GM21367 (cell line): ENCODE results near the gene LRRK1.

Source experiments
- ATAC-seq: cut with Tn5 transposase; IDR thresholded peaks from one replicate; pipeline ENCODE4 v1.9.1; 2021; ENCODE audit not compliant: unreplicated experiment

The LRRK1 gene

DNA sequence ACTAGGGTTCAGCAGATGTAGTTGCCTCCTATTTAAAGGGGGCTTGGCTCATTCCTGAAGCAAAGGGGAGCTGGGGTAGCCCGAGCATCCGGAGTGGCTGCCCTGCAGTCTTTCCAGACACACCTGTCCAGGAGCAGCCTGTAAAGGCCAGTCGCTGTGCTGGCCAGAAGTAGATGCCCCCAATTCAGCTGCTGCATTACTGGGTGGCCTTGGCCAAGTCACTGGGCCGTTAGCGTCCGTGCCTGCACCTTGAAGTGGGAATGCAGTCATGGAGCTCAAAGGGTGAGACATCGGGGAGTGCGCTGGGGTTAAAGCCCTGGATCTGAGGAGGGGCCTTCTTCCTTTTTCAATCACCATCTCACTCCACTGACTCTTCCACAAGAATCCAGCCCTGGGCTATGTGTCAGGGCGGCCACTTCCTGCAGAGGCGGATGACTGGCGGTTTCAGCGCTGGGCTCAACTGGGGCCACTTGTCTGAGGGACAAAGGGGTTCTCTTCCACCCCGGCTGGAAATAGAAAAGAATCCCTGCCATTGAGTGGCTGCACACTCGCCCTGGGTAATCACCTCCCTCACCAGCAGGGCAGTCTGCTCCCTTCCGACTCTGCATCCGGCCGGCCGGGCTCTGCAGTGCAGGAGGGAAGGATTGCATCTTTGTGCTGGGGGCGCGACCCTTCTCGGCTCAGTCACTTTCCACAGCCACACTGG is 27.7 kb upstream of the LRRK1 start:
- no peak for ATAC-seq

- no peak for ATAC-seq
Measured at GRCh38 chr15:100892013-100892355, 27.2 kb upstream of the LRRK1 start.

DNA sequence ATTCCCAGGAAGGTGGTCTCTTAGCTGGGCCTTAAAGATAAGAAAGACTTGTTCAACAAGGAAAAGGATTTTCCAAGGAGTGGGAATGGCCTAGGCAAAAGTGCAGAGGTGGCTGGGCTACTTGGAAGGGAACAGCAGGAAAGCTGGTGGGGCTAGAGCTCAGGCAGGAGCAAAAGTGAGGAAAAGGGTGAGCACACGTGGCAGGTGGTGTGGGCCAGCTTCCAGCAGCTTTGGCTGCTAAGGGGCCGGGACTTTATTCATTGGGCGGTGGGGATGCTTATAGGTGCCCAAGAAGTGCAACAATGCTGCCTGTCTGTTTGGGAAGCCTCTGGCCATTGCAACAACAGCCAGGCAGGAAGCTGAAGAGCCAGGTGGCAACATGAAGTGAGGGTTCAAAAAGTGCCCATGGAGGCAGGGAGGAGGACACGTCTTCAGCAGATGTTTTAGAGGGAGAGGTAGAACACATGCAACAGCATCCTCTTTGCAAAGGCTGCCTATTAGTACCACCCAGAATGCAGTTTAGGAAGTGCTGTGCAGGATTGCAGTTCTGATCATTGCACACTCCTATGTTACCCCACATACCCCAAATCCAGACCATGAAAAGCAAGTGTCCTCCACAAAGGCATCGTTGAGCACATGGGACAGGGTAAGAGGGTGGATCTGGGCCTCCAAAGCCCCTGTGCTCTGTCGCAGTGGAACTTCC is 25.7 kb upstream of the LRRK1 start:
- no peak for ATAC-seq

DNA sequence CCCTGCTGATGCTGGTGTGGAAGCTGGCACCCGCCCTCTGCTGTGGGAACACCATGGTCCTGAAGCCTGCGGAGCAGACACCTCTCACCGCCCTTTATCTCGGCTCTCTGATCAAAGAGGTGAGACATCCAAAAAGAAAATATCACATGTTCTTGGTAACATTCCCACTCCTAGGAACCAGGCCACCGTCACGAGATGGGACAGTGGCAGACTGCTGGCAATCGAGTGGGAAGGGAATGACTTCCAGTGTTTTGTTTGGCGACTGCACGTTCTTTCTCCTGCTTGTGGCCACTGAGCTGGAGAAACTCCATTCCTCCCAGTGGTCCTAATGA is 25.2 kb upstream of the LRRK1 start:
- ATAC-seq: no peak

GRCh38 chr15:100895721-100896120 is 23.4 kb upstream of the LRRK1 start:
- ATAC-seq: no peak

- ATAC-seq: no peak
Measured at GRCh38 chr15:100897221-100898151, 21.7 kb upstream of the LRRK1 start.

DNA sequence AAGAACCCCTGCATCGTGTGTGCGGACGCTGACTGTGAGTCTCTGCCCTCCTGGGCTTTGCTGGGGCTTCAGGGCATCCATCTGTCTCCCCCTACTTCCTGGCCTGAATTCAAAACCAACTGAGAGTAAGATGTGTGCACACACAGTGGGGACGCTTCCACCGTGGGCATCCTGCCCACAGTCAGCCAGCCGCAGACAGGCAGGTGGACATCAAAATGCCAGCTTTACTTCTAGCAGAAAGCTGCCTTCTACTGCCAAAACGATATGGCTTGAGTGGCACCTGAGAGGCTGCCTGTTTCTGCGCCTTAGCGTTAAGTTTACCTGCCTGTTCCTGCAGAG is 21.0 kb upstream of the LRRK1 start:
- no peak for ATAC-seq

DNA sequence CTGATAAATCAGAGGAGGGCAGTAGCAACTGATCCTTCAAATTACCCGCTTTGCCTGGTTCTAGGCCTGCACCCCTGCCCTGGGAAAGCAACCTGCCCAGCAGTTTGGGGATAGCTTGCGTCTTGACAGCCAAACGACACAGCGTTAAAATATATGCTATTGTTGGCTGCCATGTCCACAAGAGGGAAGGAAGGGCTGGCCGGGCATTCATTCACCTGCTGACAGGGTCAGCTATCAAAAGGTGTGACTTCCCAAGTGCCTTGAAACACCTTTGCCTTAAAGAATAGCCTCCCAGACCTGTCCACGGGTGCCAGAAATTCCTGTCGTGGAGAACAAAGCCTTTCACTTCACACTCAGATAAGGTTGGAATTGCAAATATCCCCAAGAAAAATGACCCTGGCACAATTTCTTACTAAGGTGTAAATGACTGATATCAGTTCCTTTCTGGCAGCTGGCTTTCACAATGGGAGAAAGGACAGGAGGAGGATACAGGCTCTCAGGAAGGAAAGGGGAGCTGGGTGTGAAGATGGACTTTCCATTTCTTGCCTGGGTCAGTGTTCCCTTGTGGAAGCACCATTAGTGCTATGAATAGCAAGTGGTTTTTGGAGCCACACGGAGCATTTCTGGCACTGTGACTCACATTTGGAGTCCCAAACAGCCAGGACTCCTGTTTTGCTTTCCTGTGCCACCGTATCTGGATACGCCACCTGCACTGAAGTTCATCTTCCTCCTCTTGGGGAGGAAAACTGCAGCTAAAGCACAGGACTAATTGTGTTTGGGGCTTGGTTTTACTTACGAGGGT is 20.3 kb upstream of the LRRK1 start:
- no peak for ATAC-seq

GRCh38 chr15:100899601-100900000 is 19.6 kb upstream of the LRRK1 start:
- ATAC-seq: no peak

- no peak for ATAC-seq
Measured at GRCh38 chr15:100900136-100900794, 18.9 kb upstream of the LRRK1 start.

DNA sequence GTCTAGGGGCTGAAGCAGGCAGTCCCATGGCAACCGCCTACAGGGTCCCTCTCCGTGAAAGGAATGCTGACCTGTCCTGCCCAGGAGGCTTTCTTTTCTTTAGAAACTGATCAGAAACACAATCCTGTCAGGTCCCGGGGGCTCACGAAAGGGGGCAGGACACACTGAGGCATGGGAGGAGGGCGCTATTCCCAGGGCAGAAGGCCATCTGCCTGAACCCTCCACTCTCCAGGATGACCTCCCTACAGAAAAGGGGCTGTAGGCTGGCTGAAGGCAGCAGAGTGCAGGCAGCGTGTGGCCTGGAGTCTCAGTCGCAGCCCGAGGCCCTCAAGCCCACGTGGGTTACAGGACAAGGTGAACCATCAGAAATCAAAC is 18.4 kb upstream of the LRRK1 start:
- no peak for ATAC-seq

DNA sequence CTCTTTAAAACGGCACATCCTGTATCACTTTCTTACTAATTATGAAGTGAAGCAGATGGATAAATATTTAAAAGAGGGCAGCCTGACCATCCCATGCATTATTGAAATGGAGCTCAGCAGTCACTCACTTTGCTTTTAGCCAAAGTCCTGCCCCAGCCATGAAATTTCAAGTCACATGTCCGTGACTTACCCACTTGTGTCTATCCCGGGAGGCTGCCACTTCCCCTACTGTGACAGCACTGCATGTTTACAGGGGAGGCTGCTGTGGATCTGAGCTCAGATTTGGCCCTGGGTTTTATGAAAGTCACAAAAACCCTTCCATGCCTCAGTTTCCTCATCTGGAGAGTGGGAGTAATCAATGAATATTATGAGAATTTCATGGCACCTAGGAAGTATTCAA is 17.9 kb upstream of the LRRK1 start:
- no peak for ATAC-seq

- ATAC-seq: no peak
Measured at GRCh38 chr15:100901702-100902435, 17.3 kb upstream of the LRRK1 start.

DNA sequence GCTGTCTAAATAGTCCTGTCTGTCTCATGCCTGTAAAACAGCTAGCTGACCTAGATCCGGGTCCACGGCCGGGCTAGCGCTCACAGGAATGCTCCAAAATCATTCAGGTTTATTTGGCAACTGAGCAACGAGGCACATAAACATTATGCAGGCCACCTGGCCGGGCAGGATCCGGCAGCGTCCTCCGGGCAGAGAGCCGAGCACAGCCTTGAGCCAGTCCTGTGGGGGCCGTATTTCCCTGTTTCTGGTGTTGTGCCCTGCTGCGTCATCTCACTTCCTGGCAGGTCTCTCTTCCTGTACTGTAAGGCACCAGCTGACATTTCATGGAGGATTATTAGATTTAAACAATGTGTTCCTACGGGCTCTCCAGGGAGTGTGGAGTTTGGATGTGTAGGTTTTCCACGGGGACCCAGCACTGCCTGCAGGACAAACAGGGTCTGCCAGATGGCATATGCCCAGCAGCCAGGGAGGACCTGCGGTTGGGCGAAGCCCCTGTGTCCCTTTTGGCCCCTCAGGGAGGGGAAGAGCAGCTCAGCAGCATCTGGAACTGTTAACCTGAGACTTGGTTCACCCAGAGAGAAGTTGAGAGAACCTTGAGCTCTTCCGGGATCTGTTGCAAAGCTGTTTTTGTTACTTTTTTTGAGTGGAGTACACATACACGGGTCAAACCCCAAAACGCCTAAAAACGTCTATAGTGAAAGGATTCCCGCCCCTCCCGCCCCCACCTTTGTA is 16.6 kb upstream of the LRRK1 start:
- ATAC-seq: no peak

GRCh38 chr15:100903168-100903554 is 16.0 kb upstream of the LRRK1 start:
- ATAC-seq: no peak

DNA sequence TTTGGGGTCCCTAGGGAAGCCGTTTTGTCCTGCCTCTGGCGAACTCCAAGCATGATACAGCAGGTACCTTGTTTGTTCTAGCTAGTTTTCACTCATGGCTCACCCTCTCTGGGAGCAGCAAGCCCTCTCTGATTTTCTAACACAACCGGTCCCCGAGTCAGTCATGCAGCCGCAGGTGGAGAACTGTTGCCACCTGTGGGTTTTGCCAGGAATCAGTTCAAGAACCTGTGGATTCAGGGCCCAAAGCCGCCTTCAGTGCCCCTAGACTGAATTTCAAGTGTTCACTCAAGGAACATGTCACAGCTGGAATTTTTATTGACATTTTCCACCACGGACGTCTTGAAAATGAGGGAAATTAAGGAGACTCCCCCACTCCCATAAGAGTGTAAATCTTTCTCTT is 13.3 kb upstream of the LRRK1 start:
- no peak for ATAC-seq

DNA sequence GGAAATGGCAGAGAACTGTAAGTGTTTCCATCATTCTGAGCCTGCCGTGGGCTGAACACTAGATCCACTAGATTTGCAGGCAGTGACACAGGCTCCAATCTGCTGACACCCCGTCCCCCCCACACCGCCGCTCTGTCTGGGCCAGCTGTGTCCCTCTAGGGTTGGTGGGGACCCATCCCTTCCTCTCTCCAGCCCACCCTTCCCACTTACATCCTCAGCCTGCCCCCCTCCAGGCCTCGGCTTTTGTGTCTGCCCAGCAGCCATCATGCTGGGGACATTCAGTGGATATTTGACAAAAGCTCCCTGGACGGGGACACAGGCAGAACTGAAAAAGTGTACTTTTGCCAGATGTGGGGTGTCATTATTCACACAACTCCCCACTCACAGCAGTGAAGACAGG is 10.7 kb upstream of the LRRK1 start:
- ATAC-seq: no peak

- ATAC-seq: no peak
Measured at GRCh38 chr15:100909565-100909964, 9.6 kb upstream of the LRRK1 start.
